Measurements from ENCODE around the gene FBXL17. TPM values are rescaled to one million over a fixed set of nuclear protein-coding genes. Genes with fewer than 3 reads are reported as not detected.

FBXL17 gene
- total and polyA plus RNA-seq, 9 of the 15 experiments (the other 6 are each of a cell fraction or from before 2014, with no cell fraction given) = 0.32 to 5.4 (median 1.8) TPM

- Histone ChIP-seq H3K79me2 (ENCODE audit: control insufficient read depth, insufficient read depth, low read length) (no peaks in the 10 kb centered on the region), H3K9me1 (ENCODE audit: control insufficient read depth, insufficient read depth, low read length) (no peaks in the 10 kb centered on the region), H3K9me3 (replicated peaks; ENCODE audit: control insufficient read depth, insufficient read depth, low read depth, low read length) (no peaks in the 10 kb centered on the region), H3K9ac (ENCODE audit: insufficient read depth in 1 of 2, low read depth in 2 of 2, low read length in 2 of 2) (no peak overlapping the region), H3K4me3 (no peak overlapping the region), H3K36me3 (ENCODE audit: control insufficient read depth, insufficient read depth, low read length) (no peaks in the 10 kb centered on the region), H2AFZ (ENCODE audit: low read depth, low read length) (no peak overlapping the region), H4K20me1 (replicated peaks; ENCODE audit: control insufficient read depth, insufficient read depth, low read length) (no peaks in the 10 kb centered on the region), H3K4me2 (ENCODE audit: insufficient read depth, low read length) (no peak overlapping the region), H3K27ac (ENCODE audit: extremely low read depth, low read depth, low read length) (no peak overlapping the region), H3K27me3 (ENCODE audit: control insufficient read depth in 2 of 2, insufficient read depth in 2 of 2, low read length in 2 of 2) (no peaks in the 10 kb centered on the region), H3K4me1 (replicated peaks in 1 of 2; ENCODE audit: control insufficient read depth in 2 of 2, insufficient read depth in 2 of 2, low read length in 2 of 2) (no peaks in the 10 kb centered on the region)
- WGBS (ENCODE audit: insufficient coverage, low coverage, missing lambda C conversion rate) = 0% methylated on average over 3 of the region's 3 CpGs
- in situ Hi-C loops (cut with MboI) (no loop called here), intact Hi-C loops (cut with micrococcal nuclease) (no loop called here)
- DNase-seq (ENCODE audit: extremely low read depth in 1 of 4, low spot score in 3 of 4) (no peak), FAIRE-seq (no peak), ATAC-seq (no peak)
- ChIA-PET CTCF (ENCODE audit: low intra/inter-chr PET ratio) (no interaction called here), POLR2A (interaction anchor here (1.0 kb wide), 1 partner anchor 236 kb away, joined by 3 read pairs; no protein-coding TSS in a partner anchor)
- no TSS peak for BruUV-seq (replicated peaks)
- TF ChIP-seq ZEB2 (IDR thresholded peaks at IDR 0.05) = no peak
- no peak for TF ChIP-seq CEBPG (CRISPR knock-in tag; IDR thresholded peaks at IDR 0.05)
- TF ChIP-seq CEBPG (tag; conservative IDR thresholded peaks at IDR 0.05 in 1 of 2, IDR thresholded peaks at IDR 0.05 in 1 of 2) = peak in 1 of 2 experiments; percentile 34; a peak in 1 of 4 replicates
- TF ChIP-seq KLF6 (CRISPR knock-in tag; IDR thresholded peaks at IDR 0.05; ENCODE audit: borderline replicate concordance) = no peak
- 0 out of 2 replicates have a peak, but pooled peaks have one; percentile 30 for TF ChIP-seq CUX1 (CRISPR knock-in tag; IDR thresholded peaks at IDR 0.05)
- TF ChIP-seq CEBPB (tag; IDR thresholded peaks at IDR 0.05) = 0 out of 2 replicates have a peak, but pooled peaks have one; percentile 7
Measured at GRCh38 chr5:107958432-107958831, 423.5 kb downstream of the FBXL17 start.

Data from K562 (cell line).